GM21447 (cell line): ENCODE results near the gene FAHD1.

Experiments used
- ATAC-seq: cut with Tn5 transposase; IDR thresholded peaks from one replicate; pipeline ENCODE4 v1.9.1; 2021; ENCODE audit not compliant: unreplicated experiment

The FAHD1 gene

GRCh38 chr16:1826691-1827573, at the start of gene FAHD1, which contains the start of gene HAGH:
TSS of gene FAHD1 (plus strand) at chr16:1827206. CDS start at chr16:1827239, 33 bp downstream.
TSS of gene HAGH (minus strand) at chr16:1826825. CDS start at chr16:1826787, 38 bp downstream.
- ATAC-seq, result peak; percentile 84

DNA sequence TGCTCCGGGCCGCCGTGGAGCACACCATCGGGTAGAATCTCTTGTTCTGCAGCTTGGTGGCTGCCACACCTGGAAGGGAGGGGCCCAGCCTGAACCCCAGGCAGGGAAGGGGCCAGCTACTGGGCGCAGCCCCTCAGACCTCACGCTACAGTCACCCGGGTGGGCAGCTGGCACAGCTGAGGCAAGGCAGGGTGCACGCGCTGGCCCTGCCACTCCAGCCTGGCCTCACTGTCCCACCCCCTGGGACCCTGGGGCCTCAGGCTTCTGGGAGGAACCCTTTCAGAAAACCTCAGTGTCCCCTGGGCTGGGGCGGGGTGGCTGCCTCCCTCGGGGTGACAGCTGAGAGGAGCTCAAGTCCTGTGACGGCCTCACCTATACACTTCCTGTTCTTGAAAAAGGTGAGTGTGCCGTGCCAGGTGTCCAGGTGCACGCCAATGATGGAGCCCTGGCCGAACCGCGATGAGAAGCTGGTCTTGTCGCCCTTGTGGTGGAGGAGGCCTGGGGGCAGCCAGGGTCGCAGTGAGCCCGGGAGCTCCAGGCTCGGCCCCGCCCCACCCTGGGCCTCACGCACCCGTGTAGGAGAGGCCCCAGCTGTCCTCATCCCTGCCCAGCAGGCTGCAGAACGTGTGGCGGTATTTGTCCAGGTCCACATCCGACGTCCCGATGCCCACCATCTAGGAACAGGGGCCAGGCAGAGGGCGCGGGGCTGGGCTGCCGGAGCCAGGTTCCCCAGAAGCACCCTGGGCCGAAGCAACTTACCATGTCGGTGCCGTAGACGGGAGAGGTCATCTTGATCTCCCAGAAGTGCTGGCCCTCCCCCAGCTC, 49.4 kb upstream of the FAHD1 start:
- ATAC-seq, result no peak

- ATAC-seq, result no peak
Observed at GRCh38 chr16:1778200-1779179, 48.5 kb upstream of the FAHD1 start.

DNA sequence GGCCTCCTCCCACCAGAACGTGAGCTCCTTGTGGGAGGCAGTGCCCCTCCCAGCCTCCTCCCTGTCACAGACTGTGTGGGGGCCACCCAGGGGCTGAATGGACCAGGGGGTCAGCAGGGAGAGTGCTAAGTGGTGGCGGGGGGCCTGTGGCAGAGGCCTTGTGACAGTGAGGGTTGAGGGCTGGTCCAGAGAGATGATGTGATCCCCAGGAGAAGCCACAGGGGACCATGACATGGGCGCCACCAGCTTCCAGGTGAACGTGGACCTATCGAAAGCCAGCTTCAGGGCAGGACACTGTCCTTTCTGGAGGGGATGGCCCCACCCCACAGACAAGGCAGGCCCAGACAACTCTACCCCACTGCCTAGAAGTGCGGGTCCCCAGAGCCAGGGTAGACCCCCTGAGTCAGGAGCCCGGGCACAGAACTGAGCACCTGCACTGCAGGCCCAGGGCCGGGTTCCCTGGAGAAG, 47.7 kb upstream of the FAHD1 start:
- no peak for ATAC-seq

- ATAC-seq, result no peak
Observed at GRCh38 chr16:1779741-1780676, 47.0 kb upstream of the FAHD1 start.

DNA sequence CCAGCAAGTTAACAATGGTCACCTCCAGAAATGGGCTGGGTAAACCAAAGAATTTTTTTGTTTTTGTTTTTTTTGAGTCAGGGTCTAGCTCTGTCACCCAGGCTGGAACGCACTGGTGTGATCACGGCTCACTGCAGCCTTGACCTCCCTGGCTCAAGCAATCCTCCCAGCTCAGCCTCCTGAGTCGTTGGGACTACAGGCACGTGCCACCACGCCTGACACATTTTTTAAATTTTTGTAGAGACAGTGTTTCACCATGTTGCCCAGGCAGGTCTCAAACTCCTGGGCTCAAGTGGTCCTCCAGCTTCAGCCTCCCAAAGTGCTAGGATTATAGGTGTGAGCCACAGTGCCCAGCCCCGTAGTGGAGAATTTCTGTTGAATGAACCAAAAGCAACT, 46.3 kb upstream of the FAHD1 start:
- ATAC-seq, result no peak

- ATAC-seq, result no peak
Observed at GRCh38 chr16:1781254-1781653, 45.8 kb upstream of the FAHD1 start.

DNA sequence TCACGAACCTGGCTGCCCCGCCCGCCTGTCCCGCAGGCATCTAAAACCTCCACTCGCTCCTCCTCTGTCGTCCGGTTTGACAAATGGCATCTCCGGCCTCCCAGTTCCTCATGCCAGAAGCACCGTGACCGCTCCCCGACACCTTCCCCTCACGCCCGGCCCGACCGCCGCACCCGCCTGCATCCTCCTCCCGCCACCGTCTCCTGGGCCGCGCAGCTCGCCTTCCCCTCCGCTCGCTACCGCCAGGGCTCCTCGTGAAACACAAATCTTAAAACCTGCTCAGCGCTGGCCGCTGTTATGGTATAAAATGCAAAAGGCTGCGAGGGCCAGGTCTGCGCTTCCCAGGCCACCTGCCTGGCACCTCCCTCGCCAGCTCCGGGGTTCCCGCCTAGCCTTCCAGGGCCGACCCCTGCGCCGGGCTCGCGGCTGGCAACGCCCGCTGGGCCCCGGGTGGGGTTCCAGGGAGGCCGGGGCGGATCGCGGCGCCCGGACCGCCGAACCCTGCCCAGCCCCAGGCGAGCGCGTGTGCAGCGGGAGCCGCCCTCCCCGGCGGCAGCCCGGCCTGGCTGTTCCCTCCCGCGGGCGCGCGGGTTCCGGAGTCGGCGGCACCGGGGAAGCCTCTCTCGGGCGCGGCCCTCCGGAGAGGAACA, 45.1 kb upstream of the FAHD1 start:
- ATAC-seq, result no peak

DNA sequence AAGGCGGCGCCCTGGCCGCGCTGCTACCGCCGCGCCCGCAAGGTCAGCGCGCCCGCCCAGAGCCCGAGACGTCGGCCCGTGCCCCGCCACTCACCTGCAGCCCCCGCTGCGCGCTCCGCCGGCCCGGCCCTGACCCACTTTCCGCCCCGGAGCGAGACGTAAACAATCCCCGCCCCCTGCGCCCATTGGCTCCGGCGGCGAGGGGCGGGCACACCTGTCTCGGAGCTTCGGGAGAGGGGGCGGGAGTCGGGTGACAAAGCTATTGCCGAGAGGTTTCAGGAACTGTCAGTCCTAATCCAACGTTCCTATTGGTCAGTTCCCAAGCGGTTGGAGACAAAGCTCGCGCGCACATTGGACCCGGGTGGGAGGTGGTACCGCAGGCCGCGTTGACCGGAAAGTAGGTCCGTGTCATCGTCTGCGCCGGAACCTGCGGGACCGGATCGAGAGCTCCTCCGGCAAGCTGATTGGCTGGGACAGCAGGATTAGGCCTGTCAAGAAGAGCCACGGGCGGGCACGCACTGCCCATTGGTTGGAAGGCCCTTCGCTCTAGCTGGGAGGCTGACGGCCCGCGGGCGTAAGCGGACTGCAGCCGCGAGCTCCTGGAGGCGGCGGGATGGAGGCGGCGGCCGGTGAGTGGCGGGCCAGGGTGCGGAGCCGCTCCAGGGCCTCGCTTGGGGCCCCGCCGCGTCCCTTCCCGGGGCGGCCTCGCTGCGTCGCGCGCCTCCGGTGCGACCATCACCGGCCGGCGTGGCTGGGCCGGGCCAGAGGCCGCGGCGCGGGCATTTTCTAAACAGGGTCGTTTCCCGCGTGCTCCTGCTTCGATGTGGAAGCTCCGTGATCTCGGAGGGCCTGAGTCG, 44.4 kb upstream of the FAHD1 start, which contains the start of the genes NUBP2 and SPSB3:
NUBP2 (plus strand) TSS at position 553 of the 857 bp plus-strand sequence; CDS start at position 614, 61 bp downstream.
SPSB3 (minus strand) TSS at position 164 of the 857 bp plus-strand sequence. CDS start 1,088 bp downstream, outside the sequence.
- peak; percentile 80 for ATAC-seq

DNA sequence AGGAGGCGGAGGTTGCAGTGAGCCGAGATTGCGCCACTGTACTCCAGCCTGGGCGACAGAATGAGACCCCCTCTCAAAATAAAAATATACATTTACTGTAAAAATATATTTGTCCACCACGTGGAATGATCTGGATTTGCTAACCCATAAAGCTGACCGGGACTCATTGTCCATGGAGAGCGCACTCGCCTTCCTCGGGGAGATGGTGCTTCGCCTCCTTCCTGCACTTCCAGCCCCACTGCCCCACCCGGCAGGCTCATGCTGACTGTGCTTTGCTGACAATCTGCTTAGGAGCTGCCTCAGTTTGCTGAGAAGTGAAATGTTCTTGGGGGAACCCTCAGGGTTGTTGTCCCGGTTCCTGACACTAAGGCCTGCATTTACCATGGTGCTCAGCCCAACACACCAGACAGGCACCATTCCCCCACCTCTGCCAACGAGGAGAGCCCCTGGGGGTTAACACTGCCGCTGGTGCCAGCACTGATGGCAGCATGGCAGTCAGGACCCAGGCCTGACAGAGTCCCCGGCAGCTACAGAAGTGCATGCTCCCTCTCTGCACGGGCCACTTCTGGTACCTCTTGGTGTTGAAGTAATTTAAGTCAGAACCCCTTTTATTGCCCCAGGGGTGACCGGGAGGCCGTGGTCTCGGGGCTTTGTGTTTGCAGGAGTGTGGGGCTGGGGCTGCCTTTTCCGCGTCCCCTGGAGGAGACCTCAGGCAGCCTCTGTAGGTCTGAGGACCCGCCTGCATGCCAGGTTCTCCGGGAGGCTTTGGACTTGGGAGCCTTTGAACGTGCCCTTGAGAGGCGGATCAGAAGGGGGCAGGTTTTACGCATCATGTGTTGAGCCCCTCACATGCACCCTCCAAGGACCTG, 41.8 kb upstream of the FAHD1 start:
- ATAC-seq, result no peak

GRCh38 chr16:1785846-1786170, 41.2 kb upstream of the FAHD1 start:
- ATAC-seq, result no peak

DNA sequence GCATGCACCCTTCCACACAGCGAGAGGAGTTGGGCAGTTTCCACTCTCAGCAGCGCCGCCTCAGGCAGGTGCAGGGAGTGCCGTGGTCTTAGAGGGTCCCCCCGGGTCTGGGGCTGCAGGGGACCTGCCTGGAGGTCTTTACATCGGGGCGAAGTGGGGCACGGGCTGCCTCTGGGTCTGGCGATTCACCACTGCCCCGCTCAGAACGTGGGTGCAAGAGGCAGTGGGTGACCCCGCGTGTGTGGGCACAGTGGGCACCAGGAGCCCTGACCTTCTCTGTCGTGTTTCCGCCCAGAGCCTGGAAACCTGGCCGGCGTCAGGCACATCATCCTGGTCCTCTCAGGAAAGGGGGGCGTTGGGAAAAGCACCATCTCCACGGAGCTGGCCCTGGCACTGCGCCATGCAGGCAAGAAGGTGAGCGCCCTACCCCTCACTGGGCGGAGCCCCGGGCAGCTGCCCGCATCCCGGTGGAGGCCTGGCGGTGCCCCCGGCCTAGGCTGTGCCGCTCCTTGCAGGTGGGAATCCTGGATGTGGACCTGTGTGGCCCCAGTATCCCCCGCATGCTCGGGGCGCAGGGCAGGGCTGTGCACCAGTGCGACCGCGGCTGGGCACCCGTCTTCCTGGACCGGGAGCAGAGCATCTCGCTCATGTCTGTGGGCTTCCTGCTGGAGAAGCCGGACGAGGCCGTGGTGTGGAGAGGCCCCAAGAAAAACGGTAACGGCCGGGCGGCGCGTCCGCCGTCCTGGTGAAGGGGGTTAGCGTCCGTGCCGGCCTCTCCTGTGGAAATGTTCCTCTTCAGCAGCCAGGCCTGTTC, 40.6 kb upstream of the FAHD1 start:
- ATAC-seq, result no peak

DNA sequence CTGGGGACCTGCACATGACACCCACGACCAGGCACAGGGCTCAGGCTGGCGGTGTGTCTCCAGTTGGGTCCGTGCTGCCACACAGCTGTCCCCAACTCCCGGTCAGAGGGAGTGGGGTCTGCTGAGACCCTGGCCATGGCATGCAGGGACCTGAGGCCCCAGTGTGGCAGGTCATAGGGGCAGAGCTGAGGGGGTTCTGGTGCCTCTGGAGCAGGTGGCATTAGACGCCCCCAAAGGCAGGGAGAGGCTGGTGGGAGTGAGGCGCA, 40.0 kb upstream of the FAHD1 start:
- ATAC-seq, result no peak

DNA sequence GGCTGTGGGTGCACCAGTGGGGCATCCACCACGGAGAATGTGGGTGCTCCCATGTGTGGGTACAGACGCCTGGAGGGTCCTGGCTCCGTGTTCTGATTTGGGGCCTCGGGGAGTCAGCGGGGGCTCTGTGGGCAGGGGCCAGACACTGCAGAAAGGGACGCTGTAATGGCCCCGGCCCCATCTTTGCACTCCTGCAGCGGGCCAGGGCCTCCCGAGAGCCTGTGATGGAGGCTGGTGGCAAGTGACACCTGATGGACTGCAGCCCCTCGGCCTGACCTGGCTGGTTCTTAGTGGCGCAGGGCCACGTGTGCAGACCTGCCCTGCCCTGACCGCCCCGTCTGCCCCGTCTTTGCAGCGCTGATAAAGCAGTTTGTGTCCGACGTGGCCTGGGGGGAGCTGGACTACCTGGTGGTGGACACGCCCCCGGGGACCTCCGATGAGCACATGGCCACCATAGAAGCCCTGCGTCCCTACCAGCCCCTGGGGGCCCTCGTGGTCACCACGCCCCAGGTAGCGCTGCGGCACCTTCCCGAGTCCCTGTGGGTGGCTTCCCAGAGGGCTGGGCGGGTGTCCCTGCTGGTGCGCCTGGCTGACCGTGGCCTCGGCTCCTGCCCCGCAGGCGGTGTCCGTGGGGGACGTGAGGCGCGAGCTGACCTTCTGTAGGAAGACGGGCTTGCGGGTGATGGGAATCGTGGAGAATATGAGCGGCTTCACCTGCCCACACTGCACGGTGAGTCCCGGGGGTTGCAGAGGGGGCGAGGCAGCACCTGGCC, 39.5 kb upstream of the FAHD1 start:
- no peak for ATAC-seq

DNA sequence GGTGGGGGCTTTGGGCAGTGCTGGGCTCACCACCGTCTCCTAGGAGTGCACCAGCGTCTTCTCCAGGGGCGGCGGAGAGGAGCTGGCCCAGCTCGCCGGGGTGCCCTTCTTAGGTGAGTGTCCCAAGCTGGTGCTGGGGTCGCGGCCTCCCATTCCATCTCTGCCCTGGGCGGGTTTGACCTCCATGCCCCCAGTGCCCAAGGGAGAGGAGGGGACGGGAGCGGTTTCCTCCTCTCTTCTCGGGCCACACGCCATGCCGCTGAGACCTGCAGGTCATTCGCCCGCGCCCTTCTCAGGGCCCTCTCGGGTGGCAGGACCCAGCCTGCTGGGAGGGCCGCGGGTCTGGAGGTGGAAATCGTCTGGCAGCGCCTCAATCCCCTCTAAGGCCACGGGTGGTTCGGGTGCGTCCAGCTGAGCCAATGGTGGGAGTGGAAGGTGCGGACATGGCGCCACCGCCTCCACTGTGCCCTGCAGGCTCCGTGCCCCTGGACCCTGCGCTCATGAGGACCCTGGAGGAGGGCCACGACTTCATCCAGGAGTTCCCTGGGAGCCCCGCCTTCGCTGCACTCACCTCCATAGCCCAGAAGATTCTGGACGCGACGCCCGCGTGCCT, 38.8 kb upstream of the FAHD1 start:
- ATAC-seq, result no peak
